Activated CD8-positive, alpha-beta memory T cell treated with anti-CD3 and anti-CD28 coated beads for 1 hour (primary cell): ENCODE results near the gene TM4SF5.
"Not testable (repeated sequence)": the region's sequence is repeated elsewhere in the genome, so short reads cannot be mapped to it uniquely, and the experiment has no call there.

ENCODE experiments used
- DNase-seq, 2 donors: peaks; one replicate each; pipeline ENCODE4 v3.0.0-alpha.2; 2020; ENCODE audit warnings: low read depth in 1 of 2; ENCODE audit errors: extremely low read depth in 1 of 2

TM4SF5 gene

DNA sequence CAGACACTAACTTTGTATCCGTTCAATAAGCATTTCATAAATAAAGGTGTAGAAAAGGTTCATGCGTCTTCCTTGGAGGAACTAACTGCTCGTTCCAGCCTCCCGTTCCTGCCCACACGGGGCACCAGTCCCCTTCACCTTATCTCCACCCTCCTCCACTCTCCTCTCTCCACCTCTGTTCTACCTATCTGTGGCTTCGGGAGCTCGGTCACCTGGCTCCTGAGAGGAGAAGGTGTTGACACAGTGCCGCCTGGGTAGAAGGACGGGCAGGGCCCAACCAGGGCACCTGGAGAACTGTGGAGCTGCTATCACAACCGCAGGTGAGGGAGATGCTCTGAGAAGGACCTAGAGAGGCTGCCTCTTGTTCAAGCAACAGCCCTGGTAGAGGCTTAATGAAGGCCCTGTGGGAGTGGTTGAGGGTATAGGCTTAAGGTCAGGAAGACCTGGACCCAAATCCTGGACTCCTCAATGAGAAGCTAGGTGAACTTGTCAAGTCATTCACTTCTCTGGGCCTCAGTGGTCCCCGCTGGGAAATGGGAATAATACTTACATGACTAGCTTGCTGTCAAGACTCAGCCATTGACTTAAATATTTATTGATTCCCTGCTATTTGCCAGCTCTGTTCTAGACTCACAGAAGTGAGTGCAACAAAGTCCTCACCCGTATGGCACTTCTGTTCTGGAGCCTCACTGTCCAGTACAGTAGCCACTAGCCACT is 51.8 kb downstream of the TM4SF5 start:
- no peak for DNase-seq

DNA sequence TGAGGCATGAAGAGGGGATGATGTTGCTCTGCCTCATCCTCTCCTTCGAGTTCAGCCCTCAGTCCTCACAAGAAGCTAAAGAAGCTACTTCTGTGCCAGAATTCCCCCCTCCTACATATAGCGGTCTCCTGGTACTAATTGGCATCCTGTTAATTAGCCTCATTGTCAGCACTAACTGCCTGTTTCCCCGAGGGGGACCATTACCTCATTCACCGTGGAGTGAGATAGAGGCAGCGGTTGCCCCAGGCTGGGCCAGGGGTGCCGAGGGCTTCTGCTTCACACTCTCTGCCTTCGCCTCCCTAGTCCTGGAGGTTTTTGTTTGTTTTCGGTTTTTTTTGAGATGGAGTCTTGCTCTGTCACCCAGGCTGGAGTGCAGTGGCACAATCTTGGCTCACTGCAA is 55.7 kb downstream of the TM4SF5 start:
- no peak for DNase-seq

GRCh38 chr17:4832829-4833177 is 61.1 kb downstream of the TM4SF5 start:
- not testable (repeated sequence) for DNase-seq
